HepG2 (cell line): ENCODE data around the gene S100P. TPM values are rescaled to one million over a fixed set of nuclear protein-coding genes. Genes with fewer than 3 reads are reported as not detected.

ENCODE experiments used
- BRD4 ChIP-seq: sonication (generic); formaldehyde crosslinking; IDR thresholded peaks from 2 replicates; pipeline ENCODE4 v1.4.0; 2020; ENCODE audit warnings: missing genetic modification reagents
- DNMT1 ChIP-seq: sonication (generic); formaldehyde crosslinking; IDR thresholded peaks from 2 replicates; pipeline ENCODE4 v1.5.1; 2020; ENCODE audit warnings: mild to moderate bottlenecking, missing genetic modification reagents
- E2F1 ChIP-seq: sonication (generic); formaldehyde crosslinking; IDR thresholded peaks from 2 replicates; pipeline ENCODE4 v1.5.0; 2020; ENCODE audit warnings: missing genetic modification reagents
- HHEX ChIP-seq: IDR thresholded peaks from 2 replicates; pipeline ENCODE4 v1.6.1; 2016; ENCODE audit warnings: control low read depth
- ISL2 ChIP-seq: sonication (generic); formaldehyde crosslinking; IDR thresholded peaks from 2 replicates; pipeline ENCODE4 v1.5.0; 2020; ENCODE audit warnings: missing genetic modification reagents
- KAT2B ChIP-seq: fragments of 150-350 bp; IDR thresholded peaks from 2 replicates; pipeline ENCODE4 v1.6.1; 2014; ENCODE audit warnings: low read depth, low read length, borderline replicate concordance
- KLF16 ChIP-seq, 2 experiments: sonication (generic) in 1 of 2; formaldehyde crosslinking in 1 of 2; IDR thresholded peaks; 2 replicates each; pipeline versions ENCODE4 v1.6.1 to v1.8.0; 2016 to 2023; ENCODE audit warnings: missing genetic modification reagents in 2 of 2, missing compliant biosample characterization in 1 of 2
- NR0B2 ChIP-seq: sonication (generic); formaldehyde crosslinking; IDR thresholded peaks from 2 replicates; pipeline ENCODE4 v1.4.0; 2020; ENCODE audit warnings: mild to moderate bottlenecking, missing genetic modification reagents
- RFXAP ChIP-seq: sonication (generic); formaldehyde crosslinking; IDR thresholded peaks from 2 replicates; pipeline ENCODE4 v1.4.0; 2020; ENCODE audit warnings: missing genetic modification reagents, borderline replicate concordance
- SMARCE1 ChIP-seq: fragments of 450-650 bp; IDR thresholded peaks from 2 replicates; pipeline ENCODE4 v1.6.1; 2017; ENCODE audit warnings: borderline replicate concordance
- TAF15 ChIP-seq: fragments of 200-400 bp; formaldehyde crosslinking; IDR thresholded peaks from one replicate; pipeline ENCODE4 v1.6.1; 2018; ENCODE audit warnings: mild to moderate bottlenecking, low read depth, low read length; ENCODE audit not compliant: poor library complexity, severe bottlenecking
- ZBTB1 ChIP-seq: sonication (generic); formaldehyde crosslinking; IDR thresholded peaks from 2 replicates; pipeline ENCODE4 v1.4.0; 2020; ENCODE audit warnings: missing genetic modification reagents, borderline replicate concordance
- ZBTB7A ChIP-seq: sonication (generic); formaldehyde crosslinking; IDR thresholded peaks from 2 replicates; pipeline ENCODE4 v1.8.0; 2022; ENCODE audit warnings: mild to moderate bottlenecking, missing genetic modification reagents
- ZFY ChIP-seq: sonication (generic); formaldehyde crosslinking; IDR thresholded peaks from 2 replicates; pipeline ENCODE4 v1.4.0; 2020; ENCODE audit warnings: missing genetic modification reagents
- ZKSCAN8 ChIP-seq: IDR thresholded peaks from 2 replicates; pipeline ENCODE4 v1.6.1; 2016; ENCODE audit warnings: borderline replicate concordance, missing genetic modification reagents, missing compliant biosample characterization
- ZMYM4 ChIP-seq: sonication (generic); formaldehyde crosslinking; IDR thresholded peaks from 2 replicates; pipeline ENCODE4 v1.8.1; 2023; ENCODE audit warnings: mild to moderate bottlenecking, missing genetic modification reagents
- ZNF143 ChIP-seq: sonication (generic); formaldehyde crosslinking; IDR thresholded peaks from 2 replicates; pipeline ENCODE4 v1.4.0; 2020; ENCODE audit warnings: missing genetic modification reagents
- ZNF275 ChIP-seq: sonication (generic); formaldehyde crosslinking; IDR thresholded peaks from 2 replicates; pipeline ENCODE4 v1.8.0; 2022; ENCODE audit warnings: missing genetic modification reagents, mild to moderate bottlenecking, inconsistent platforms, borderline replicate concordance
- ZNF44 ChIP-seq: sonication (generic); formaldehyde crosslinking; IDR thresholded peaks from 2 replicates; pipeline ENCODE4 v1.5.1; 2020; ENCODE audit warnings: mild to moderate bottlenecking, missing genetic modification reagents
- ZNF788 ChIP-seq: sonication (generic); formaldehyde crosslinking; IDR thresholded peaks from 2 replicates; pipeline ENCODE4 v1.5.0; 2020; ENCODE audit warnings: mild to moderate bottlenecking, missing genetic modification reagents, borderline replicate concordance
- ZNF83 ChIP-seq: sonication (generic); formaldehyde crosslinking; IDR thresholded peaks from 2 replicates; pipeline ENCODE4 v1.4.0; 2020; ENCODE audit warnings: missing genetic modification reagents, mild to moderate bottlenecking, borderline replicate concordance
- polyA plus RNA-seq, 8 experiments: library from polyadenylated mRNA; depleted of rRNA in 3 of 8; stranded (reverse) in 7 of 8; unstranded in 1 of 8; fragments of >200 nt; fragmentation: Illumina TruSeq in 4 of 8; extraction: Trizol in 4 of 8; gene quantifications; 2 replicates each; pipeline versions ENCODE4 v1.2.1 to v1.2.3, GENCODE V29; 2011 to 2016; ENCODE audit warnings: low read depth in 4 of 8, missing spikeins in 1 of 8, mixed read lengths in 1 of 8; ENCODE audit not compliant: insufficient read depth in 1 of 8
- total RNA-seq, 5 experiments: library from RNA; depleted of rRNA; stranded (reverse); fragments of >200 nt; fragmentation: Illumina TruSeq; extraction: Trizol; gene quantifications; 2 replicates each; pipeline ENCODE4 v1.2.3, GENCODE V29; 2016; ENCODE audit warnings: low read depth in 1 of 5
- TF ChIP-seq, protein P1 (sequence below): sonication (generic); formaldehyde crosslinking; IDR thresholded peaks from 2 replicates; pipeline ENCODE4 v1.5.1; 2020; ENCODE audit warnings: missing genetic modification reagents, mild to moderate bottlenecking, borderline replicate concordance
- TF ChIP-seq, protein P2 (sequence below): sonication (generic); formaldehyde crosslinking; IDR thresholded peaks from 2 replicates; pipeline ENCODE4 v1.9.0; 2022; ENCODE audit warnings: missing genetic modification reagents, mild to moderate bottlenecking, borderline replicate concordance

Gene S100P
- total and polyA plus RNA-seq, 2 of the 13 experiments (the other 11 are each of a cell fraction or from before 2014, with no cell fraction given): 278 to 1,649 TPM

GRCh38 chr4:6716018-6716911, 22.6 kb downstream of the S100P start, which contains the start of gene BLOC1S4 (continued):
- TF ChIP-seq ZNF788 (peak; percentile 57; the same call in 1 of the 2 replicates), ZKSCAN8 (CRISPR knock-in tag) (peak; percentile 20; the same call in 1 of the 2 replicates), ZNF83 (CRISPR knock-in tag) (0 out of 2 replicates have a peak, but pooled peaks have one; percentile 39), ZNF275 (CRISPR knock-in tag) (no peak), ZFY (CRISPR knock-in tag) (peak; percentile 90), HHEX (no peak), ZBTB1 (CRISPR knock-in tag) (no peak), DNMT1 (peak; percentile 46; the same call in 1 of the 2 replicates), KLF16 (CRISPR knock-in tag; IDR thresholded peaks at IDR 0.05) (peak in 1 of 2 experiments; percentile 30; a peak in 1 of 4 replicates), SMARCE1 (no peak), BRD4 (CRISPR knock-in tag) (peak; percentile 48; the same call in 1 of the 2 replicates), ISL2 (CRISPR knock-in tag) (no peak; the same call in 1 of the 2 replicates), KAT2B (no peak), ZMYM4 (CRISPR knock-in tag) (peak; percentile 14), TAF15 (no peak), ZNF143 (CRISPR knock-in tag) (no peak), NR0B2 (CRISPR knock-in tag) (no peak), E2F1 (CRISPR knock-in tag) (no peak; the same call in 1 of the 2 replicates), ZNF44 (CRISPR knock-in tag) (no peak), RFXAP (CRISPR knock-in tag) (peak; percentile 20; the same call in 1 of the 2 replicates), ZBTB7A (CRISPR knock-in tag) (peak; percentile 82; the same call in 1 of the 2 replicates)
- TF ChIP-seq, protein P1, sequence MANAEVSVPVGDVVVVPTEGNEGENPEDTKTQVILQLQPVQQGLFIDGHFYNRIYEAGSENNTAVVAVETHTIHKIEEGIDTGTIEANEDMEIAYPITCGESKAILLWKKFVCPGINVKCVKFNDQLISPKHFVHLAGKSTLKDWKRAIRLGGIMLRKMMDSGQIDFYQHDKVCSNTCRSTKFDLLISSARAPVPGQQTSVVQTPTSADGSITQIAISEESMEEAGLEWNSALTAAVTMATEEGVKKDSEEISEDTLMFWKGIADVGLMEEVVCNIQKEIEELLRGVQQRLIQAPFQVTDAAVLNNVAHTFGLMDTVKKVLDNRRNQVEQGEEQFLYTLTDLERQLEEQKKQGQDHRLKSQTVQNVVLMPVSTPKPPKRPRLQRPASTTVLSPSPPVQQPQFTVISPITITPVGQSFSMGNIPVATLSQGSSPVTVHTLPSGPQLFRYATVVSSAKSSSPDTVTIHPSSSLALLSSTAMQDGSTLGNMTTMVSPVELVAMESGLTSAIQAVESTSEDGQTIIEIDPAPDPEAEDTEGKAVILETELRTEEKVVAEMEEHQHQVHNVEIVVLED (CRISPR knock-in tag): peak; percentile 96
- TF ChIP-seq, protein P2, sequence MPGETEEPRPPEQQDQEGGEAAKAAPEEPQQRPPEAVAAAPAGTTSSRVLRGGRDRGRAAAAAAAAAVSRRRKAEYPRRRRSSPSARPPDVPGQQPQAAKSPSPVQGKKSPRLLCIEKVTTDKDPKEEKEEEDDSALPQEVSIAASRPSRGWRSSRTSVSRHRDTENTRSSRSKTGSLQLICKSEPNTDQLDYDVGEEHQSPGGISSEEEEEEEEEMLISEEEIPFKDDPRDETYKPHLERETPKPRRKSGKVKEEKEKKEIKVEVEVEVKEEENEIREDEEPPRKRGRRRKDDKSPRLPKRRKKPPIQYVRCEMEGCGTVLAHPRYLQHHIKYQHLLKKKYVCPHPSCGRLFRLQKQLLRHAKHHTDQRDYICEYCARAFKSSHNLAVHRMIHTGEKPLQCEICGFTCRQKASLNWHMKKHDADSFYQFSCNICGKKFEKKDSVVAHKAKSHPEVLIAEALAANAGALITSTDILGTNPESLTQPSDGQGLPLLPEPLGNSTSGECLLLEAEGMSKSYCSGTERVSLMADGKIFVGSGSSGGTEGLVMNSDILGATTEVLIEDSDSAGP (CRISPR knock-in tag): peak; percentile 73
